HG02943 (cell line): ENCODE data around the gene CRIP1.

ENCODE experiments used
- ATAC-seq: cut with Tn5 transposase; IDR thresholded peaks from one replicate; pipeline ENCODE4 v1.9.1; 2021; ENCODE audit warnings: mild to moderate bottlenecking, low read depth, moderate library complexity; ENCODE audit not compliant: unreplicated experiment

CRIP1 gene, protein sequence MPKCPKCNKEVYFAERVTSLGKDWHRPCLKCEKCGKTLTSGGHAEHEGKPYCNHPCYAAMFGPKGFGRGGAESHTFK

DNA sequence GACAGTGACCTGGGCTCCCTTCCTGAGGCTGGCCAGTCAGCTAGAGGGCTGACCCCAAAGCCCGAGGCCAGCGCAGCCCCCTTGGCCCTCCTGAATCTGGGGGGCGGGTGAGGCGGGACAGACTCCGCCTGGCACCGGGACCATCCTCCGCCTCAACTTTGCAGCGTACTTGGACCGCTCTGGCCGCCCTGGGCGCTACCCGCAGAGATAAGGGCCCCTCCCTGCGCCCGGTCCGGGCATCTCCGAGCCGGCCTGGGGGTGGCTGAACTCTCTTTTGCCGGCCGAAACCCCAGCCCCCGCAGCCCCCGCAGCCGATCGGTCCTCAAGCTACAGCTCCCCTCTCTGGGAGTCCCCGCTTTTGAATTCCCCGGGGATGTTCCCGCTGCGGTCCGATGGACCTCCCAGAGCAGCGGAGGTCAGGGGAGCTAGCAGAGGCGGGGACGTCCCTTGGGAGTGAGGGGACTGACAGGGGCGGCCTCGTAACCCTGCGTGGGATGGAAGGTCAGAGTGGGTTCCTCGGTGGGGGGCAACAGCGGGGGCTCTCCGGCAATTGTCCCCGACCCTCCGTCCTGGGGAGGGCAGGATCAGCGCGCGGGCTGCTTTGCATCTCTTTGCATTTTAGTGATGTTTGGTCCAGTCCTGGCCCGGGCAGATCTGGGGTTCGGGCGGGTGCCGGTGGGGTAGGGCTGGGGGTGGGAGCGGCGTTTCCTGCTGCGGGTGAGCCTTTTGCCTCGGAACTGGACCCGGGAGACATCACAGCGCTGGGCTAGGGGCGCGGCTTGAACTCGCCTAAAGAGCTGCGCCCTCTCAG, at the start of gene CRIP1:
Gene CRIP1 (plus strand): TSS at position 724 of the 811 bp plus-strand sequence. CDS start 374 bp downstream, outside the sequence.
- no peak for ATAC-seq

DNA sequence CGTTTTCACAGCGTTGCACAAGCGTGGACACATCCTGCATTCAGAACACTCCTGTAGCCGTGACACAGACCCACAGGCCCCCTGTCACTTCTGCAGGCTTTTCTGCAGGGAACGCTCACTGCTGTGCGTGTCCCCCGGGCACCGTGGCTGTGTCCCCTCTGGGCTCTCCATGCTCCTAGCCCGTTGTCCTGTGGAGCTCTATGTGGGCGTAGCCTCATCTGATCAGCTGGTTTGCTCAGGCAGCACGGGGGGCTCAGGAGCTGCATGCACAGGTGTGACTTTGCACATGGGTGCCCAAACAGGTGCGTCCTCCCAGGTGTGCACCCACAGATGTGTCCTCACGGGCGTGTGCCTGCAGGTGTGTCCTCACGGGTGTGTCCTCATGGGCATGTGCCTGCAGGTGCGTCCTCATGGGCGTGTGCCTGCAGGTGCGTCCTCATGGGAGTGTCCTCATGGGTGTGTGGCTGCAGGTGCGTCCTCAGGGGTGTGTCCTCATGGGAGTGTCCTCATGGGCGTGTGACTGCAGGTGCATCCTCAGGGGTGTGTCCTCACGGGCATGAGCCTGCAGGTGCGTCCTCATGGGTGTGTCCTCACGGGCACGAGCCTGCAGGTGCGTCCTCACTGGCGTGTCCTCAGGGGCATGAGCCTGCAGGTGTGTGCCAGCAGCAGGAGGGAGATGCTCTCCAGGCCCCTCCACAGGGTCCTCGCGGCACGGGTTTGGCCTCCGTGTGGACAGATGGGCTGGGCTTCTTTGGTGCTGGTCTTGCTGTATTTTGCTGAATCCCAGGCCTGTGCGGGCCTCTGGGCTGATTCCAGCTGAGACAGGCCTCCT, 49.6 kb upstream of the CRIP1 start:
- no peak for ATAC-seq

DNA sequence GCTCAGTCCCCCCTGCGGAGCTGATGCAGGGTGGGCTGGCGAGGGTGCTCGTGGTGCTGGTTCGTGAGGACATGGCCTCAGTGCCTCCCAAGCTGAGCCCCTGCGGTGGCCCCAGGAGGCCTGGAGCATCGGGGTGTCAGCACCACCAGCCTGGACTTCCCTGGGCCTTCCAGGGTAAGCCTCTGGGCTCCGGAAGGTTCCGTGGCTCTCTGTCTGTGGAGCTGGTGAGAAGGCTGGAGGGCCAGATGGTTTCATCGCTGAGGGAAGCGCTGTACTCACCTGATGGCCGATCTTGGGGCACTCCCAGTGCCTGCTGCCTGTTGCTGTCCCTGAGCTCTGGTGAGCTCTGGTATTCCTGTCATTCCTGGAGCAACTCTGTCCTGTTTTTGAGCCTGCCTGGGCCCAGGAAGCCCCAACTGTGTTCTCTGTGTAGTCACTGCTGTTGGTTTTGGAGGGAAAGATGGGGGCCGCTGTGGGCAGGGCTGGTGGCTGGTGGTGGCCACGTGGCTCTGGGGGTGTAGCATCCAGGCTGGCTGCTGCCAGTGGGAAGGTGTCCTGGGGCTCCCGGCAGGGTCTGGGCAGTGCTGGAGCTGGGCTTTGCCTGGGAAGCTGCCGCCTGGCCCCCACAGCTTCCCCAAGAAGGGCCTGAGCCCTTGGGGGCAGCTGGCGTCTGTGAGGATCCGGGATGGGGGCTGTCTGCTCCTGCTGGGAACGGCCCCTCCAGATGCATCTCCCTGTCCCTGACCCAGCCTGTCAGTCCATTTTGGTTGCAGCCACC, 48.8 kb upstream of the CRIP1 start:
- no peak for ATAC-seq

DNA sequence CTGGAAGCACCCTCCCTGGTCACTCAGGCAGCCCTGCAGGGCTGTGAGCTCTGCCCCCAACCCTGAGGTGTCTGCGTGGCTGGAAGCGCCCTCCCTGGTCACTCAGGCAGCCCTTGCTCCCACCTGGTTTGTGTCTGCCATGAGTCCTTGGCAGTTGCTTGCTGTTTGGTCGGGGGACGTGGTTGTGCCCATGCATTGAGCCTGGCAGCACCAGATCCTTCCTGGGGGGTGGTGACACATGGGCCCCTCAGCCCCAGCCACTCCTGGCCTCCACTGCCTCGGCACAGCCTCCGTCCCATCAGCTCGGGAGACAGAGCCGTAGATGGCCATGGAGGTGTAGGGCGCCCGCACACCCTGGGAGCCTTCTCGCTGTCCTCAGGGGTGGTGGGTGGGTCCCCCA, 47.5 kb upstream of the CRIP1 start:
- ATAC-seq: no peak

- no peak for ATAC-seq
These were observed 46.8 kb upstream of the CRIP1 start for GRCh38 chr14:105439710-105440553.

DNA sequence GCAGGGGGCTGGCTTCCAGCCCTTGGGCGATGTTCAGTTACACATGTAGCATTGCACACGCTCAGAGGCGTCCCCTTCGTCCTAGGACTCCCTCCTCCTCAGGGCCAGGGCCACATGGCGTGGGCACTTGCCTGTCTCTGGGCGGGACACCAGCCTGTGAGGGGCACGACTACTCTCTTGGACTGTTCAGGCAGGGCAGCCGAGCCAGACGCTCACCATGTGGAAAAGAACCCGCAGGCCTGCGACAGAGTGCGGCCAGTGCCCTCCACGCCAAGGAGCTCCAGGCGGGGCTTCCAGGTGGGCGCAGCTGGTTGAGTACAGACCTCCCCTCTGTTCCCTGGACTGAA, 46.2 kb upstream of the CRIP1 start:
- ATAC-seq: no peak

GRCh38 chr14:105440992-105441391, 45.7 kb upstream of the CRIP1 start:
- no peak for ATAC-seq

GRCh38 chr14:105442125-105442524, 44.6 kb upstream of the CRIP1 start:
- no peak for ATAC-seq

DNA sequence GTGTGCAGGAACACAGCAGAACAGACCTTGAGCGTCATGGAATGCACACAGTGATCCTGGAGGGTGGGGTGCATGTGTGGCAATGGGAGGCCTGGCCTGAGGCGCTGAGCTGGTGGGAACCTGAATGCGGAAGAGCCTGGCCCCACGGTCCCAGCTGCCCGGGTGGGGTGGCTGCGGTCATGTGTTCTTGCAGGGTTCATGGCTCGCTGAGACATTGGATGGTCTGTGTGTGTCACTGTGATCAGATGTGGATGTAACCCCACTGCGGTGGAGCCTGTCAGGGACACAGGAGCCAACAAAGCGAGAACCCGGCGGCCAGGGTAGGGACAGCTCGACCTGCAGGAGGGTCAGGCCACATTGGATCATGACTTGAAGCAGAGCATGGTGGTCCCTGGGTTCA, 43.9 kb upstream of the CRIP1 start:
- no peak for ATAC-seq

- ATAC-seq: no peak
These were observed 41.8 kb upstream of the CRIP1 start for GRCh38 chr14:105444859-105445258.

DNA sequence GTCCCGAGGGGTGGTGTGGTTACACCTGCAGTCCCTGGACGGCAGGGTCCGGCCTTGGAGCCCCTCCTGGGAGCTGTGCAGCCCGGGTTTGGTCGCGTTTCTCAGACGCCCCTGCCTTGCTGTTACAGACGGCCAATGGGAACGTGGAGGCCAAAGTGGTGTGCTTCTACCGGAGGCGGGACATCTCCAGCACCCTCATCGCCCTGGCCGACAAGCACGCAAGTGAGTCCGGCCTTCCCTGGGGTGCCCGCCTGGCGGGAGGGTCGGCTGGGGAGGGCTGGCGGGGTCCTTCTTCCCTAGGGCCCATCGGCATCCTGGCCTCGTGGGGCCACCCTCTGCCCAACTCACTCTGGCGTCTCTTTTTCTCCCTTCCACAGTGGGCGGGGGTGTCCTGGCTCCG, 41.4 kb upstream of the CRIP1 start:
- ATAC-seq: no peak

- ATAC-seq: no peak
These were observed 40.5 kb upstream of the CRIP1 start for GRCh38 chr14:105445901-105446845.

DNA sequence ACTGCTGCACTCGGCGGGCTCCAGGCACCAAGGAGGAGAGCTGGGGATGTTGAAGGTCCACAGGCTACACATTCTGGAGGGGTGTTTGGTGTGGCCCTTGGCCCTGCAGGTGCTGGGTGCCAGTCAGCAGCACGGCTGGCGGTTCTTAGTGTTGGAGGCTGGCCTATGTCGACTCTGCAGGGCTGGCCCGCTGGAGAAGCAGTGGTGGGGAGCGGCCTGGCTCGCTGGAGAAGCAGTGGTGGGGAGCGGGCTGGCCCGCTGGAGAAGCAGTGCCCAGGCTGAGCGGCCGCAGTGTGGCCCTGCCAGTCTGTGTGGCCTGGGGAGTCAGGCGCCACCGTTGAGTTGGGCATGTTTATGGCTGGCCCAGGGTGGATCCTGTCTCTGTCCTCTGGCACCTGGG, 39.7 kb upstream of the CRIP1 start:
- ATAC-seq: no peak

- no peak for ATAC-seq
These were observed 38.7 kb upstream of the CRIP1 start for GRCh38 chr14:105447651-105448640.

DNA sequence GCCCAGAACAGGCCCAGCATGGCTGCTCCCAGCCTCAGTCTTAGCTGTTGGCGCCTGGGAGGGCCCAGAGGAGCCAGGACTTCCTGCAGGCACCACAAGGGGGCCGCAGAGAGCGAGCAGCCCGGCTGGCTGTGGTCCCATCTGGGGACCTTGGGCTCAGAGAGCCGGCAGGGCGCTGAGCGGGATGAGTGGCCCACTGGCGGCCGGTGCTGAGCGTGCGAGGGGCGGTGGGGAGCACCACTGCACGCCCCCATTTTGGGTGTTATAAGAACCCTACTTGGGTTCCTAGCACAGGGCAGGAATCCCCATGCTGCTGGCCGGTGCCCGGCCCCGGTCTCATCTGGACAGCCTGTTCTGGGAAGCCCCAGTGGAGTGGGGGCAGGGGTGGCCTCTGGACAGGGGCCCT, 38.0 kb upstream of the CRIP1 start:
- no peak for ATAC-seq

- no peak for ATAC-seq
These were observed 37.2 kb upstream of the CRIP1 start for GRCh38 chr14:105449276-105450122.

DNA sequence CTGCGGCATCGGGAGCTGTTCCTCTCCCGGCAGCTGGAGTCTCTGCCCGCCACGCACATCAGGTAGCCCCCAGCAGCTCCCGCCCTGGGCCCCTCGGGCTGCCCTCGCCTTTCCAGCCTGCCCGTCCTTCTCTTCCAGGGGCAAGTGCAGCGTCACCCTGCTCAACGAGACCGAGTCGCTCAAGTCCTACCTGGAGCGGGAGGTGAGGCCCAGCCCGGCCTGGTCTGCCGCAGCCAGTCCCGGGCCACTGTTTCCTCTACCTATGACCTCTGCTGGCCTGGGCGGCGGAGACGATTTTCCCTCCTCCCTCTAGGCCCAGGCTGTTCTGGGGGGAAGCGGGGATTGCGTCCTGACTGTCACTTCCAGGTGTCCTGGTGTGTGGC, 36.6 kb upstream of the CRIP1 start:
- no peak for ATAC-seq
